Parathyroid adenoma (tissue), 2 donors: Measurements from ENCODE around the gene TIMP2.

Experiments used
- H2AFZ ChIP-seq: fragments of 300-600 bp; sonication (generic); one replicate; pipeline ENCODE4 v1.7.0; 2017; ENCODE audit warnings: antibody characterized with exemption, mild to moderate bottlenecking
- H3K27ac ChIP-seq: fragments of 300-600 bp; sonication (generic); one replicate; pipeline ENCODE4 v1.7.0; 2017
- H3K27me3 ChIP-seq: fragments of 300-600 bp; sonication (generic); one replicate; pipeline ENCODE4 v1.7.0; 2017; ENCODE audit warnings: low read length; ENCODE audit not compliant: control insufficient read depth, insufficient read depth
- H3K36me3 ChIP-seq: fragments of 300-600 bp; sonication (generic); one replicate; pipeline ENCODE4 v1.7.0; 2017; ENCODE audit warnings: low read length; ENCODE audit not compliant: control insufficient read depth, insufficient read depth
- H3K4me1 ChIP-seq: fragments of 300-600 bp; sonication (generic); one replicate; pipeline ENCODE4 v1.7.0; 2017; ENCODE audit warnings: control low read depth
- H3K4me2 ChIP-seq: fragments of 300-600 bp; sonication (generic); one replicate; pipeline ENCODE4 v1.7.0; 2017; ENCODE audit warnings: low read length
- H3K4me3 ChIP-seq: fragments of 300-600 bp; sonication (generic); one replicate; pipeline ENCODE4 v1.7.0; 2017; ENCODE audit warnings: low read depth, low read length
- H3K79me2 ChIP-seq: fragments of 300-600 bp; sonication (generic); one replicate; pipeline ENCODE4 v1.7.0; 2017; ENCODE audit warnings: control low read depth
- H3K9ac ChIP-seq: fragments of 300-600 bp; sonication (generic); one replicate; pipeline ENCODE4 v1.7.0; 2017; ENCODE audit warnings: mild to moderate bottlenecking
- H3K9me3 ChIP-seq: fragments of 300-600 bp; sonication (generic); one replicate; pipeline ENCODE4 v1.7.0; 2017; ENCODE audit warnings: low read length; ENCODE audit not compliant: control insufficient read depth
- CTCF ChIP-seq: fragments of 300-600 bp; sonication (generic); IDR thresholded peaks from one replicate; pipeline ENCODE4 v1.7.0; 2017; ENCODE audit warnings: antibody characterized with exemption, mild to moderate bottlenecking
- donor health status: primary hyperparathyroidism.

TIMP2 gene

GRCh38 chr17:78896091-78896833 is 28.9 kb downstream of the TIMP2 start:
- H3K9ac ChIP-seq, result no peak overlapping the region
- H3K36me3 ChIP-seq, result no peaks in the 10 kb centered on the region
- H3K79me2 ChIP-seq, result peaks cover 9% of the 10 kb centered on the region
- H3K27ac ChIP-seq, result no peak overlapping the region
- H3K27me3 ChIP-seq, result no peaks in the 10 kb centered on the region
- H3K9me3 ChIP-seq, result no peaks in the 10 kb centered on the region
- H3K4me2 ChIP-seq, result no peak overlapping the region
- H2AFZ ChIP-seq, result no peak overlapping the region
- H3K4me3 ChIP-seq, result no peak overlapping the region
- no peaks in the 10 kb centered on the region for H3K4me1 ChIP-seq
- no peak for TF ChIP-seq CTCF

- Histone ChIP-seq H3K36me3 (no peaks in the 10 kb centered on the region), H3K27ac (no peak overlapping the region), H3K27me3 (no peaks in the 10 kb centered on the region), H2AFZ (no peak overlapping the region), H3K4me3 (no peak overlapping the region), H3K9ac (no peak overlapping the region), H3K79me2 (peaks cover 7% of the 10 kb centered on the region), H3K4me1 (no peaks in the 10 kb centered on the region), H3K9me3 (no peaks in the 10 kb centered on the region), H3K4me2 (no peak overlapping the region)
- TF ChIP-seq CTCF, result no peak
These were observed 29.9 kb downstream of the TIMP2 start for GRCh38 chr17:78895322-78895721.

GRCh38 chr17:78893684-78894083 is 31.5 kb downstream of the TIMP2 start:
- H3K4me2 ChIP-seq, result no peak overlapping the region
- no peak for TF ChIP-seq CTCF
- H3K4me3 ChIP-seq, result no peak overlapping the region
- no peak overlapping the region for H3K27ac ChIP-seq
- no peaks in the 10 kb centered on the region for H3K27me3 ChIP-seq
- H3K9me3 ChIP-seq, result no peaks in the 10 kb centered on the region
- H3K4me1 ChIP-seq, result no peaks in the 10 kb centered on the region
- no peaks in the 10 kb centered on the region for H3K36me3 ChIP-seq
- peaks cover 7% of the 10 kb centered on the region for H3K79me2 ChIP-seq
- no peak overlapping the region for H2AFZ ChIP-seq
- H3K9ac ChIP-seq, result no peak overlapping the region

- H3K79me2 ChIP-seq, result peaks cover 3% of the 10 kb centered on the region
- no peak overlapping the region for H3K27ac ChIP-seq
- H3K27me3 ChIP-seq, result no peaks in the 10 kb centered on the region
- H3K9ac ChIP-seq, result no peak overlapping the region
- H3K4me2 ChIP-seq, result no peak overlapping the region
- H2AFZ ChIP-seq, result no peak overlapping the region
- TF ChIP-seq CTCF, result no peak
- no peaks in the 10 kb centered on the region for H3K9me3 ChIP-seq
- H3K4me3 ChIP-seq, result no peak overlapping the region
- H3K4me1 ChIP-seq, result no peaks in the 10 kb centered on the region
- H3K36me3 ChIP-seq, result no peaks in the 10 kb centered on the region
These were observed 32.2 kb downstream of the TIMP2 start for GRCh38 chr17:78892936-78893379.

- Histone ChIP-seq H3K9ac (no peak overlapping the region), H3K4me2 (no peak overlapping the region), H3K27me3 (no peaks in the 10 kb centered on the region), H3K79me2 (peaks cover 2% of the 10 kb centered on the region), H3K36me3 (no peaks in the 10 kb centered on the region), H3K4me1 (no peaks in the 10 kb centered on the region), H3K9me3 (no peaks in the 10 kb centered on the region), H3K27ac (no peak overlapping the region), H3K4me3 (no peak overlapping the region), H2AFZ (no peak overlapping the region)
- no peak for TF ChIP-seq CTCF
These were observed 32.7 kb downstream of the TIMP2 start for GRCh38 chr17:78892520-78892919.
